ENCODE measurements around the gene PCDHGA11.
"Not testable (repeated sequence)": the region's sequence is repeated elsewhere in the genome, so short reads cannot be mapped to it uniquely, and the experiment has no call there.

PCDHGA11 gene

GRCh38 chr5:141431286-141431685 lies 10.4 kb downstream of the PCDHGA11 start:
- DNase-seq (ENCODE audit: low spot score): no peak

- DNase-seq (ENCODE audit: low spot score): not testable (repeated sequence)
Observed at GRCh38 chr5:141432308-141432707, 11.5 kb downstream of the PCDHGA11 start.

GRCh38 chr5:141432726-141433125 lies 11.9 kb downstream of the PCDHGA11 start:
- not testable (repeated sequence) for DNase-seq (ENCODE audit: low spot score)

GRCh38 chr5:141434006-141434405 lies 13.2 kb downstream of the PCDHGA11 start:
- no peak for DNase-seq (ENCODE audit: low spot score)

- DNase-seq (ENCODE audit: low spot score): no peak
Observed at GRCh38 chr5:141437221-141437620, 16.4 kb downstream of the PCDHGA11 start.

- no peak for DNase-seq (ENCODE audit: low spot score)
Observed at GRCh38 chr5:141439411-141440141, 18.7 kb downstream of the PCDHGA11 start.

- DNase-seq (ENCODE audit: low spot score): no peak
Observed at GRCh38 chr5:141440341-141440740, 19.5 kb downstream of the PCDHGA11 start.

GRCh38 chr5:141441571-141442170 lies 20.8 kb downstream of the PCDHGA11 start:
- DNase-seq (ENCODE audit: low spot score): no peak

- no peak for DNase-seq (ENCODE audit: low spot score)
Observed at GRCh38 chr5:141465351-141465750, 44.5 kb downstream of the PCDHGA11 start.
